Left ventricle myocardium inferior (tissue), 1 donor: ENCODE measurements around the gene NELFE. TPM values are rescaled to one million over a fixed set of nuclear protein-coding genes. Genes with fewer than 3 reads are reported as not detected.
"Not testable (repeated sequence)": the region's sequence is repeated elsewhere in the genome, so short reads cannot be mapped to it uniquely, and the experiment has no call there.

Experiments
- DNase-seq: peaks from one replicate; pipeline ENCODE4 v3.0.0-alpha.2; 2020
- H3K27ac ChIP-seq: fragments of 200-600 bp; replicated peaks from 2 replicates; pipeline ENCODE4 v1.8.0; 2021
- H3K27me3 ChIP-seq: fragments of 200-600 bp; 2 replicates; pipeline ENCODE4 v1.8.0; 2021; ENCODE audit warnings: low read depth
- H3K36me3 ChIP-seq: fragments of 200-600 bp; 2 replicates; pipeline ENCODE4 v1.8.0; 2021
- H3K4me1 ChIP-seq: fragments of 200-600 bp; 2 replicates; pipeline ENCODE4 v1.8.0; 2021
- H3K4me3 ChIP-seq: fragments of 200-600 bp; 2 replicates; pipeline ENCODE4 v1.8.0; 2021; ENCODE audit warnings: mild to moderate bottlenecking, moderate library complexity
- H3K9me3 ChIP-seq: fragments of 200-600 bp; replicated peaks from 2 replicates; pipeline ENCODE4 v1.8.0; 2021
- intact Hi-C: fragments of 100-400 bp; cut with micrococcal nuclease; formaldehyde crosslinking; loops from one replicate; pipeline ENCODE4 v1.11.0; 2022
- total RNA-seq: library from RNA; stranded (reverse); fragmentation: NEBNext Ultra II Directional; extraction: Animal tissue kit (Norgen Biotek cat#: 25700); gene quantifications from one replicate; pipeline ENCODE4 v1.2.1, GENCODE V29; 2021
- TF ChIP-seq, protein P1 (sequence below): fragments of 200-600 bp; IDR thresholded peaks from 2 replicates; pipeline ENCODE4 v1.8.0; 2021; ENCODE audit warnings: antibody characterized with exemption, mild to moderate bottlenecking, borderline replicate concordance
- donor health status: DM: no; HTN: yes; CAD: no; lungs with severe emphysema.

NELFE gene
- total RNA-seq, 1 donor from 2014 or later, result 39.3 TPM

GRCh38 chr6:31918069-31918720 lies 40.6 kb downstream of the NELFE start:
- intact Hi-C loops, result no loop called here
- H3K27me3 ChIP-seq, result peaks cover 7% of the 10 kb centered on the region
- DNase-seq, result no peak

GRCh38 chr6:31915756-31916155 lies 43.0 kb downstream of the NELFE start:
- no peak overlapping the region for H3K27ac ChIP-seq

More at GRCh38 chr6:31918069-31918720, 40.6 kb downstream of the NELFE start:
- Histone ChIP-seq H3K9me3 (no peaks in the 10 kb centered on the region), H3K4me1 (no peaks in the 10 kb centered on the region), H3K27ac (no peak overlapping the region), H3K36me3 (no peaks in the 10 kb centered on the region), H3K4me3 (no peak overlapping the region)
- TF ChIP-seq, protein P1, sequence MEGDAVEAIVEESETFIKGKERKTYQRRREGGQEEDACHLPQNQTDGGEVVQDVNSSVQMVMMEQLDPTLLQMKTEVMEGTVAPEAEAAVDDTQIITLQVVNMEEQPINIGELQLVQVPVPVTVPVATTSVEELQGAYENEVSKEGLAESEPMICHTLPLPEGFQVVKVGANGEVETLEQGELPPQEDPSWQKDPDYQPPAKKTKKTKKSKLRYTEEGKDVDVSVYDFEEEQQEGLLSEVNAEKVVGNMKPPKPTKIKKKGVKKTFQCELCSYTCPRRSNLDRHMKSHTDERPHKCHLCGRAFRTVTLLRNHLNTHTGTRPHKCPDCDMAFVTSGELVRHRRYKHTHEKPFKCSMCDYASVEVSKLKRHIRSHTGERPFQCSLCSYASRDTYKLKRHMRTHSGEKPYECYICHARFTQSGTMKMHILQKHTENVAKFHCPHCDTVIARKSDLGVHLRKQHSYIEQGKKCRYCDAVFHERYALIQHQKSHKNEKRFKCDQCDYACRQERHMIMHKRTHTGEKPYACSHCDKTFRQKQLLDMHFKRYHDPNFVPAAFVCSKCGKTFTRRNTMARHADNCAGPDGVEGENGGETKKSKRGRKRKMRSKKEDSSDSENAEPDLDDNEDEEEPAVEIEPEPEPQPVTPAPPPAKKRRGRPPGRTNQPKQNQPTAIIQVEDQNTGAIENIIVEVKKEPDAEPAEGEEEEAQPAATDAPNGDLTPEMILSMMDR, result no peak

GRCh38 chr6:31915351-31915750 lies 43.4 kb downstream of the NELFE start:
- intact Hi-C loops, result no loop called here
- no peak overlapping the region for H3K27ac ChIP-seq
- H3K27me3 ChIP-seq, result peaks cover 24% of the 10 kb centered on the region
- H3K4me3 ChIP-seq, result no peak overlapping the region
- TF ChIP-seq, protein P1, result no peak
- no peaks in the 10 kb centered on the region for H3K4me1 ChIP-seq
- no peaks in the 10 kb centered on the region for H3K36me3 ChIP-seq
- H3K9me3 ChIP-seq, result no peaks in the 10 kb centered on the region
- DNase-seq, result no peak

More at GRCh38 chr6:31915756-31916155, 43.0 kb downstream of the NELFE start:
- no peaks in the 10 kb centered on the region for H3K9me3 ChIP-seq
- H3K27me3 ChIP-seq, result peaks cover 20% of the 10 kb centered on the region
- TF ChIP-seq, protein P1, result no peak
- H3K36me3 ChIP-seq, result no peaks in the 10 kb centered on the region
- DNase-seq, result no peak
- H3K4me1 ChIP-seq, result no peaks in the 10 kb centered on the region
- H3K4me3 ChIP-seq, result no peak overlapping the region
- intact Hi-C loops, result no loop called here

- Histone ChIP-seq H3K36me3 (no peaks in the 10 kb centered on the region), H3K4me1 (no peaks in the 10 kb centered on the region), H3K4me3 (no peak overlapping the region), H3K27me3 (peaks cover 33% of the 10 kb centered on the region), H3K9me3 (no peaks in the 10 kb centered on the region), H3K27ac (no peak overlapping the region)
- no peak for DNase-seq
- intact Hi-C loops, result no loop called here
- TF ChIP-seq, protein P1, result no peak
These were observed 46.8 kb downstream of the NELFE start for GRCh38 chr6:31911826-31912585.

- DNase-seq, H3K4me3 ChIP-seq, intact Hi-C loops, H3K36me3 ChIP-seq, H3K27ac ChIP-seq, H3K4me1 ChIP-seq, H3K9me3 ChIP-seq: not testable (repeated sequence)
- H3K27me3 ChIP-seq, result peaks cover 43% of the 10 kb centered on the region
These were observed 49.5 kb downstream of the NELFE start for GRCh38 chr6:31909298-31909697.

DNA sequence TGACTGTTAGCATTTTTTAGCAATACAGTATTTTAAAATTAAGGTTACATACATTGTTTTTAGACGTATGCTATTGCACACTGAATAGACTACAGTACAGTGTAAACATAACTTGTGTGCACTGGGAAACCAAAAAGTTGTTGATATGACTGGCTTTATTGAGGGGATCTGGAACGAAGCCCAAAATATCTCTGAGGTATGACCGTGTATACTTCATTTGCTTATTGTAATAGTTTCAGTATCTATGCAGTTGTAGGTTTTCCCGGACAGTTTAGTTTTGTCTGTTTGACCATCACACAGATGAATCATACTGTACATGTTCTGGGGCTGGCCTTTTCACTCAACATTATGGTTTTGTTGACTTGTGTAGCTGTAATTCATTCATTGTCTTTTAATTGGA lies 50.0 kb downstream of the NELFE start:
- H3K4me1 ChIP-seq, result no peaks in the 10 kb centered on the region
- peaks cover 41% of the 10 kb centered on the region for H3K27me3 ChIP-seq
- TF ChIP-seq, protein P1, result no peak
- intact Hi-C loops, result no loop called here
- H3K4me3 ChIP-seq, result no peak overlapping the region
- no peak overlapping the region for H3K27ac ChIP-seq
- DNase-seq, result no peak
- H3K36me3 ChIP-seq, result no peaks in the 10 kb centered on the region
- H3K9me3 ChIP-seq, result no peaks in the 10 kb centered on the region

GRCh38 chr6:31908255-31908654 lies 50.5 kb downstream of the NELFE start:
- H3K4me1 ChIP-seq, H3K4me3 ChIP-seq, intact Hi-C loops: not testable (repeated sequence)

More at GRCh38 chr6:31908255-31908654, 50.5 kb downstream of the NELFE start:
- DNase-seq, H3K36me3 ChIP-seq, H3K9me3 ChIP-seq, H3K27ac ChIP-seq: not testable (repeated sequence)
- peaks cover 36% of the 10 kb centered on the region for H3K27me3 ChIP-seq
